Measurements from ENCODE around the gene SPNS1.
"Not testable (repeated sequence)": the region's sequence is repeated elsewhere in the genome, so short reads cannot be mapped to it uniquely, and the experiment has no call there.

Gene SPNS1

GRCh38 chr16:28974437-28975157 lies at the start of gene SPNS1:
Gene SPNS1 (plus strand): TSS chr16:28974778. CDS start chr16:28975152, 374 bp downstream.
- DNase-seq = peak; percentile 96
- TF ChIP-seq GATA1 (IDR thresholded peaks at IDR 0.05; ENCODE audit: low read depth, low read length) (no peak), POLR2A (IDR thresholded peaks at IDR 0.05; ENCODE audit: low read length) (peak; percentile 90)

- no peak for TF ChIP-seq GATA1 (IDR thresholded peaks at IDR 0.05; ENCODE audit: low read depth, low read length)
Observed at GRCh38 chr16:28925386-28926228, 49.0 kb upstream of the SPNS1 start.

GRCh38 chr16:28926284-28926683 lies 48.3 kb upstream of the SPNS1 start:
- DNase-seq = not testable (repeated sequence)

More at GRCh38 chr16:28925386-28926228, 49.0 kb upstream of the SPNS1 start:
- peak; percentile 84 to 89 for DNase-seq

GRCh38 chr16:28927815-28928214 lies 46.8 kb upstream of the SPNS1 start:
- TF ChIP-seq POLR2A (IDR thresholded peaks at IDR 0.05; ENCODE audit: low read length) (no peak), GATA1 (IDR thresholded peaks at IDR 0.05; ENCODE audit: low read depth, low read length) (no peak)
- DNase-seq = no peak

GRCh38 chr16:28930203-28930602 lies 44.4 kb upstream of the SPNS1 start:
- no peak for TF ChIP-seq GATA1 (IDR thresholded peaks at IDR 0.05; ENCODE audit: low read depth, low read length)
- no peak for TF ChIP-seq POLR2A (IDR thresholded peaks at IDR 0.05; ENCODE audit: low read length)
- no peak for DNase-seq

GRCh38 chr16:28930652-28931051 lies 43.9 kb upstream of the SPNS1 start:
- TF ChIP-seq POLR2A (IDR thresholded peaks at IDR 0.05; ENCODE audit: low read length) (no peak), GATA1 (IDR thresholded peaks at IDR 0.05; ENCODE audit: low read depth, low read length) (no peak)

GRCh38 chr16:28931801-28932225 lies 42.8 kb upstream of the SPNS1 start, which contains the start of gene CD19:
Gene CD19 (plus strand): TSS chr16:28931971. CDS start chr16:28932001, 30 bp downstream.
- TF ChIP-seq POLR2A (IDR thresholded peaks at IDR 0.05; ENCODE audit: low read length) (no peak), GATA1 (IDR thresholded peaks at IDR 0.05; ENCODE audit: low read depth, low read length) (no peak)
- no peak for DNase-seq

More at GRCh38 chr16:28930652-28931051, 43.9 kb upstream of the SPNS1 start:
- DNase-seq = no peak

GRCh38 chr16:28932339-28933141 lies 42.0 kb upstream of the SPNS1 start:
- no peak for DNase-seq
- TF ChIP-seq GATA1 (IDR thresholded peaks at IDR 0.05; ENCODE audit: low read depth, low read length) (no peak), POLR2A (IDR thresholded peaks at IDR 0.05; ENCODE audit: low read length) (no peak)

- no peak for TF ChIP-seq POLR2A (IDR thresholded peaks at IDR 0.05; ENCODE audit: low read length)
- no peak for TF ChIP-seq GATA1 (IDR thresholded peaks at IDR 0.05; ENCODE audit: low read depth, low read length)
- DNase-seq = no peak
Observed at GRCh38 chr16:28933171-28933570, 41.4 kb upstream of the SPNS1 start.

GRCh38 chr16:28935346-28935745 lies 39.2 kb upstream of the SPNS1 start:
- no peak for DNase-seq
- TF ChIP-seq POLR2A (IDR thresholded peaks at IDR 0.05; ENCODE audit: low read length) (no peak), GATA1 (IDR thresholded peaks at IDR 0.05; ENCODE audit: low read depth, low read length) (no peak)

GRCh38 chr16:28935924-28936783 lies 38.4 kb upstream of the SPNS1 start:
- no peak for TF ChIP-seq POLR2A (IDR thresholded peaks at IDR 0.05; ENCODE audit: low read length)
- no peak for TF ChIP-seq GATA1 (IDR thresholded peaks at IDR 0.05; ENCODE audit: low read depth, low read length)
- DNase-seq = peak; percentile 87 to 92

- no peak for DNase-seq
- TF ChIP-seq POLR2A (IDR thresholded peaks at IDR 0.05; ENCODE audit: low read length) (no peak), GATA1 (IDR thresholded peaks at IDR 0.05; ENCODE audit: low read depth, low read length) (no peak)
Observed at GRCh38 chr16:28936784-28937155, 37.8 kb upstream of the SPNS1 start.
